SW 1271 (cell line): ENCODE results near the gene TMEM52.
"Not testable (repeated sequence)": the region's sequence is repeated elsewhere in the genome, so short reads cannot be mapped to it uniquely, and the experiment has no call there.

Experiments used
- DNase-seq, 2 experiments: peaks; one replicate each; lab custom pipeline; 2025; lab: John Stamatoyannopoulos, UW

TMEM52 gene

GRCh38 chr1:1893997-1894353 lies 25.1 kb downstream of the TMEM52 start:
- no peak for DNase-seq

- no peak for DNase-seq
Measured at GRCh38 chr1:1893291-1893985, 25.6 kb downstream of the TMEM52 start.

GRCh38 chr1:1892763-1893120 lies 26.3 kb downstream of the TMEM52 start:
- no peak for DNase-seq

- no peak for DNase-seq
Measured at GRCh38 chr1:1892079-1892762, 26.9 kb downstream of the TMEM52 start.

- DNase-seq, result peak in 1 of 2 experiments; percentile 70
Measured at GRCh38 chr1:1891349-1892078, 27.6 kb downstream of the TMEM52 start.

- DNase-seq, result peak; percentile 29 to 70
Measured at GRCh38 chr1:1890506-1891348, 28.4 kb downstream of the TMEM52 start, which contains the start of gene GNB1. Gene GNB1 (minus strand): TSS chr1:1891087. CDS start chr1:1825453, 65,634 bp downstream.

- peak in 1 of 2 experiments; percentile 24 for DNase-seq
Measured at GRCh38 chr1:1889847-1890505, 29.1 kb downstream of the TMEM52 start.

- no peak for DNase-seq
Measured at GRCh38 chr1:1889090-1889750, 29.9 kb downstream of the TMEM52 start.

GRCh38 chr1:1883890-1884289 lies 35.2 kb downstream of the TMEM52 start:
- DNase-seq, result not testable (repeated sequence)

- DNase-seq, result no peak
Measured at GRCh38 chr1:1883092-1883873, 35.8 kb downstream of the TMEM52 start.

GRCh38 chr1:1881727-1882126 lies 37.4 kb downstream of the TMEM52 start:
- DNase-seq, result no peak

GRCh38 chr1:1880617-1881312 lies 38.3 kb downstream of the TMEM52 start:
- DNase-seq, result no peak

- no peak for DNase-seq
Measured at GRCh38 chr1:1879942-1880341, 39.1 kb downstream of the TMEM52 start.

GRCh38 chr1:1877865-1878436 lies 41.1 kb downstream of the TMEM52 start:
- DNase-seq, result no peak

GRCh38 chr1:1876335-1876930 lies 42.6 kb downstream of the TMEM52 start:
- DNase-seq, result no peak

GRCh38 chr1:1875932-1876331 lies 43.1 kb downstream of the TMEM52 start:
- no peak for DNase-seq

GRCh38 chr1:1874901-1875300 lies 44.2 kb downstream of the TMEM52 start:
- no peak for DNase-seq

GRCh38 chr1:1873186-1873585 lies 45.9 kb downstream of the TMEM52 start:
- no peak for DNase-seq
